ENCODE measurements around the gene IL17RD. TPM values are rescaled to one million over a fixed set of nuclear protein-coding genes. Genes with fewer than 3 reads are reported as not detected.

IL17RD gene
- total RNA-seq, 1 donor from 2014 or later: 0.02 TPM

DNA sequence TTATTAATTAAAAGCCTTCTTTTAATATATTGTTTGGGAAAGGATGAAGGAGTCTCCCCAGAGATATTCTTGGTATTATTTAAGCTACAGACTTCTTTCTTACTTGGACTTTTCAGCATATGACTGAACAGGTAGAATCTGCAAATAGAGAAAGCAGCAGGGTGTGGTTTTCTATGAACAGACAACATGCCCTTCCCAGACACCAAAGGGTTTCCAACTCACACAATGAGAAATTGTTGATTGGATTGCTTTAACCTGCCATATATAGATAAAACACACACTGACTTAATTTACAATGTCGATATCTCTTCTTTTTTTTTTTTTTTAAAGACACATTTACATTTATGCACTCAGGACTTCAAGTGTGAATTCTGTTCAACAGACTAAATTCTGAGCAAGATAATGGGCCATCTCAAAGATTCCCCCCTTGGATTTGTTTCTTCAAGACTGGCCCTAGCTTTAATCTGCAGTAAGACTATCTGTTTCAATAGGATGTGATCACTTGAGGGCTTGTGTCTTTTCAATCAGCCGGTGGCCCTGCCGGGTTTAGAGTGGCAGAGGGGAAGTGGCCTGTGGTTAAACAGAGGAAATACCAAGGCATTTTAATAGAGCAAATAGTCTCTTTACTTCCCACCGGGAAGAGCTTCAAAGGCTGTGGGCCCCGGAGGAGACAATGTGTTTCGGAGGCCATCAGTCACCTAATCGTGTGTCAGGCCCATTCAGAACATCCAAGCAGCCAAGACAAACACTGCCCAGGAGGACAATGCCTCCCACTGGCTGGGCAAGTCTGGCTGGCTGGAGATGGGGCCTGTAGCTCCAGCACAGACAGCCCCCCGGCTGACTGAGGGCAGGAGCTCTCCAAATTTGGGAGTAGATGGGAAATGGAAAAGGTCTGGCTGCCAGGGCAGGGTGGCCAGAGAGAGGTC lies 6.1 kb downstream of the IL17RD start:
- intact Hi-C loops (cut with micrococcal nuclease): no loop called here

DNA sequence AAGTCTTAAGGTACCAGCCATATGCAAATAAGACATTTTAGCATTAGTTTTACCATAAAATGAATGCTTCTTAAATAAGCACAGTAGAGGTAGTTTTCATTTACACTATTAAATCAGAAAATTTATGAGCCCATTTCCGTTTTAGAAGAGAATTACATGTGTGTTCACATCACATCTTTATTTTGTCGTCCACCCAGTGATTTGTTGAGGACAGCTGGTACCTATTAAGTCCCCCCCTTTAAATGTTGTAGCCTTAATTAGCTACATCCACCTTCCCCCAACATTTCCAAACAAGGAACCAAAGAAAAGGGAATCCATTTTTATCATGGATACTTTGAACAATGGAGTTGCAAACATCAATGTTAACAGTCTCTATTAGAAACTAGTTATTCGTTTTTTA lies 6.8 kb downstream of the IL17RD start:
- intact Hi-C loops (cut with micrococcal nuclease): no loop called here

DNA sequence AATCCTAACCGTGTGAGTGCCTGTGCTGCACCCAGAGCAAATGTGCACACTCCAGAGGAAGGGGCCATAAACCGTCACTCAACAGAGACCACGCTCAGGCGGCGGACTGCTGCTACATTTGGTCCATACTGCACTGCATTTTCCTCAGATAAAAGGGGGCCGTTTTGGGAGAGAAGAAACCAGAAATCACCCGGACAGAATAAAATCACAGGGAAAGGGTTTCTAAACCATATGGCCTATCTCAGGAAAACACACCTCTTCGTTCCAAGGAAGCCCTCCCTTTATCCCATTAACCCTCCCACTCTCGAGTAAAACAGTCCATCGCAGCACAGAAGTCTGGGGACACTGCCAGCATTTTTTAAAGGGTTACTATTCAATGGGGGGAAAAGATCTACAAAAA lies 7.6 kb downstream of the IL17RD start:
- intact Hi-C loops (cut with micrococcal nuclease): no loop called here

DNA sequence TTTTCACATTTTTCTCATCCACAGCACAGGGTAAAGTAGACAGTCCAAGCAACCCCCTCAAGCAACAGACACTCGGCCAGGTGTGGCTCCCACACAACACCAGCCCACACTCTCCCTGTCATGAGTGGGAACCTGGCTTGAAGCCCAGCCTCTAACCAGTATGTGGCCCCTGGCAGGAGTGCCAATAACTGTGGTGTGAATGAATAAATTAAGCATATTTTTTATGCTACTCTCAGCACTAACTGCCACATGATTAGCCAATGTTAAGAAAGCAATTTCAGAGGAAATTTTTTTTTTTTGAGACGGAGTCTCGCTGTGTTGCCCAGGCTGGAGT lies 9.9 kb downstream of the IL17RD start:
- intact Hi-C loops (cut with micrococcal nuclease): no loop called here

DNA sequence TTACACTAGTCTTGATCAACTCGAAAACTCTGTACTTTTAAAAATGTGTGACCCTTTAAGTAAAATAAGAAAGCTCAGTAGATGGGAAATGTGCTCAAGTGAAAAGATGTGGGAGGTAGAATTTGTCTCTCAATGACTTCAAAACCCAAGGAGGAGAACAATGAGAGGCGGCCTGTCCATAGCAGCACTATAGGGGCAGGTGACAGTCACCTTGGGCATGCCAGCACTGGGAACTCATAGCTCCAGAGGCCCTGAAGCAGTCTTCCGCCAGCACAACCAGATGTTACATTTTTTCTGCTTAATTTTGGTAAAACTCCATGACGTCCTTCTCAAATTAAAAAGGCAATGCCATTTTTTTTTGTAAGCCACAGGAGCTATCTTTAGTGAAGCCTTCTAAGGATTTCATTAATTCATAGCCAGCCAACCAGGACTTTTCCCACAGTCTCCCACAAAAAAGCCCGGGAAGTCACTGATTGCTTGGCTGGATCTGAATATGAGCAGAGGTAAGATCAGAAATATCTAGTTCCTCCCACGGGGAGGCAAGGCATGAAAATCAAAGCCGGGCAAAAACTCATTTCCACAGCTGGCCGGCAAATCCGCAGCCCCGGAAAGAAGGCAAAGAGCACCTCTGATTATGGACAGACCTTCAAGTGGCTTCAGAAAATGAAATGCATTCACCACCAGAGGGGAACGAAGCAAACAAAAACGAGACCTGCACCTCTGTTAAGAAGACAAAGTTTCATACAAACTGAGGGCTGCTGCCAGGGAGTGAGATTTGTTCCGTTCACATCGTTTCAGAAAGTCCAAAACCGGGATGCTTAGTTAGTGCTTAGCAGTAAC lies 10.5 kb downstream of the IL17RD start:
- intact Hi-C loops (cut with micrococcal nuclease): no loop called here

DNA sequence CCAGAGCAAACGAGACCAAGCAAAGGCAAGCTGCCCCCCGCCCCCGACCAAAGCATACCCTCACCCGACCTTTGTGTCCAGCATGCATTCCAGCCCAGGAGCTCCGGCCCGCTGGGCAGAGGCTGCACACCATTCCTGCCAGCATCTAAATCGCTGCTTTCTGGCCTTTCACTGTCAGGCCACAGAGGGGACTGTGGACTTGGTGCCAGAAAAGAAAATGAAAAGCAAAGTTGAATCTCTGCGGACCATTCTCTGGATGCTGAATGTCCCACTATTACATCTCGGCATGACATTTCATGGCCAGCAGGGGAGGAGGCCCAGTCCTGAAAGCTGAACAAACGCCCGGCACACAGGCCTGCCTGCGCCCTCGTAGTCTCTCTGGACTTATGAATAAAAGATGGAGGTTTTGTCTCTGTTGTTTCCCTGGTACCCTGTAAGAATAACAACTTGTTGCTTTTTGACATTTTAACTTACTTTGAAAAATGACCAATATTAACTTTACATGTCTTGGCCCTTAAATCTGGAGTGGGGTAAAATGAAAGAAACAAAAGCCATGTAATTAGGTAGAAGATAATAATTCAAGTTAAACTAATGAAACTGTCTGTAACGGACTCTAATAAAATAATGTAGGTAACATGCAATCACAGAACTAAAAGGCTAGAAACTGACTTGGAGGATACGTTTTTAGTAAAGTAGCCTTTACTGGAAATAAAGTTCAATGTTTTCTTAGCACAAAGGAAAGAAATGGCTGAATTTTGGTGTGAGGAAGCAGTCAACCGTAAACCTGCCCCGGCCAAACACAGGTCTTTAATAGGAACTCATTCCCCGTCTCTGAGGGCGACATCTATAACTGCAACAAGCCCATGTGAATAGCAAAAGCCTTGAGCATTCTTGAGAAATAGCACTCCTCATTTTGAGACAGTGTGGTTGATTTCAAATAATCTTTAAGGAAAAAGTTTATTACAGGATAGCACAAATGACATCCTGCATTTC lies 12.7 kb downstream of the IL17RD start:
- intact Hi-C loops (cut with micrococcal nuclease): no loop called here

DNA sequence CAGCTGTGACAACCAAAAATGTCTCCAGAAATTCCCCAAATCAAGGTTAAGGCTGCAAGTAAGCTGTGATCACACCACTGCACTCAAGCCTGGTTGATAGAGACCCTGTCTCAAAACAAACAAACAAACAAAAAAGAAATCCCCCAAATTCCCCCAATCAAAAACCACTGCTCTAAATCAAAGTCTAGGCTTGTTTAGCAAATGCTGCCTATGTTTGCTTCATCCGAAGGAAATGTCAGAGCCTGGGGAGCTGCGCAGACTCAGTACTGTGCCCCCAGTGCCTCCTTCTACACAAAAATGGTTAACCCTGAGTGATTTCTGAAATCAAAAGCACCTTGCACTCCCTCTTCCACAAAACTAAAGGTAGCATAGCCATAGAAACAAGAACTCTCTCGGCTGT lies 13.4 kb downstream of the IL17RD start:
- intact Hi-C loops (cut with micrococcal nuclease): no loop called here

DNA sequence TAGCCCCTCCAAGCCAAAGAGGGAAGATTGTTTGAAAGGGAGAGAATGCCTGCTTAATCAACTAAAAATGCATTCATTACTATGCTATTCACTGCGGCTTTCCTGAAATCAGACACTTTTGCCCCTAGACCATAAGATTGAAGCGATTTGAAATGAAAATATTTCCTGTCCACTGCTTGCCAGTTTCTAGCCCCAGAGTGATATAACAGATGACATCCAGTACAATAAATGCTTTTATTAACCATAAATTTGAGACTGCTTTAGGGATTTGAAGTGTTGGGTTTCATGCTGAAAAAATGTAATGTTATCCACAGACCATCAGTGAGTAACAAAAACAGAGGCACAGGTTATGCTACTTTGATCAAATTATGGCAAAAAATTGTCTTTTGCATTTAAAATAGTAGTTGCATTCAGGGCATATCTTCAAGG lies 14.1 kb downstream of the IL17RD start:
- intact Hi-C loops (cut with micrococcal nuclease): no loop called here

DNA sequence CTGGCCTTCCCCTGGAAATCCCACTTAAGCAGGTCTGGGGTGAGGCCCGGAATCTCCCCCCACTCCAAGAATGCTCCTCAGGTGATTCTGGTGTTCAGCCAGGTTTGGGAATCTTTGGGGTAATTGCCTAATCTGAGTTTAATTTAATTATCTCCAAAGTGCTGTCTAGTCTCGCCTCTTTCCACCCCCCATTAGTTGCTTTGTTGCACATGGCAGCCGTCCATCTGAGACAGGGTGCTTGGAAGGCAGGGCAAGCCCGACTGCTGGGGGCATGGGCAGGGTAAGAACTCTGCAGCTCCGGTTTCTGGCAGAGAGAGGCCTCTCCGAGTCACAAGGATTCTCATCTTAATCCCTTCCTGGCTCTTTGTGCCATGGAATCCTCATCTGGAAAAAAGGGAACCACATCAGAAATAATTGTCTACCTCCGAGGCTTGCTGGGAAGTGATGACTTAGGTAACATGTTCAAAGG lies 15.0 kb downstream of the IL17RD start:
- intact Hi-C loops (cut with micrococcal nuclease): no loop called here

DNA sequence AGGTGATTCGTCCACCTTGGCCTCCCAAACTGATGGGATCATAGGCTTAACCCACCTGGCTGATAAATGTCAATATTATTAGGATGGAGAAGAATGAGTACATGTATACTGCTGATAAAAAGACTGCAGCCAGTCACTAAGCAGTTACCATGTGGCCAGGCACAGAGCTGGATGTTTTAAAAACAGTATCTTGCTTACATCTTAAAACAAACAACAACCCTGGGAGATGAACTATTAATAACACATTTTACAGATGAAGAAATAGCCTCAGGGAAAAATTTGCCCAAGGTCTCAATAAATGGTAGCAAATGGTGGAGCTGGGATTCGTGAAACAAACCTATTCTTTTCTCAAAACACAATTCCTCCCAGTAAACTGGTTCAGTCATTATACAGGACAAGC lies 18.1 kb downstream of the IL17RD start:
- intact Hi-C loops (cut with micrococcal nuclease): no loop called here

DNA sequence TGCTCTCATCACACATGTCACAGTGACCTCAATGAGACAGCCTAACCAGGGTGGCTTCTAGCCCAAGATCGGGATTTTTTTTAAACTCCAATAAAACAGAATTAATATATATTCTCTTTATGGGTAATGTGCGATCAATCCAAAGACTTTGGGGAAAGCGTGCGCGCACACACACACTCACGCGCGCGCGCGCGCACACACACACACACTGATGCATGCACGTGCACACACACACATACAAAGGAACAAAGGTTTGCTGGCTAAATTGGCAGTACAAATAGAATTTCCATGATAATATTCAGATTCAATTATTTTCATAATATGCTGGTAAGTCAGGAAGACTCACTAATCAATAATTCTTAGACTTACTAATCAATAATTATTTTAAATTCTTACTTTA lies 19.3 kb downstream of the IL17RD start:
- intact Hi-C loops (cut with micrococcal nuclease): no loop called here

DNA sequence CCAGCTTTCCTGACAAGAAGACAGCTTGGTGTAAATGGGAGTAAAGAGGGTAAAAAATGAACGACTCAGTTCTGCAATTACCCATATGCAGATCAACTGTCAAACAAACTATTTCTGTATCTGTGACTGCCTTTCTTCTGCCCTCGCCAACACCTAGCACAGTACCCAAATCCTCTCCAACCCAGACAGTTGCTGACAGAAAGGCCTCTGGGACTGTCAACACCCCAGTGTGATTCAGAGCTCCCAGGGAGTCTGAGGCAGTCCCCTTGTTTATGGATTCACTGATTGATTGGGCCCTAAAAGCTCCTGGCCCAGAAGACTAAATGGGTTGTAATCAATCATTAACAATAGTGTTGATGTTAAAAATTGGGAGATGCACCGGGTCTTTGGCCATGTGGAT lies 20.2 kb downstream of the IL17RD start:
- intact Hi-C loops (cut with micrococcal nuclease): no loop called here

DNA sequence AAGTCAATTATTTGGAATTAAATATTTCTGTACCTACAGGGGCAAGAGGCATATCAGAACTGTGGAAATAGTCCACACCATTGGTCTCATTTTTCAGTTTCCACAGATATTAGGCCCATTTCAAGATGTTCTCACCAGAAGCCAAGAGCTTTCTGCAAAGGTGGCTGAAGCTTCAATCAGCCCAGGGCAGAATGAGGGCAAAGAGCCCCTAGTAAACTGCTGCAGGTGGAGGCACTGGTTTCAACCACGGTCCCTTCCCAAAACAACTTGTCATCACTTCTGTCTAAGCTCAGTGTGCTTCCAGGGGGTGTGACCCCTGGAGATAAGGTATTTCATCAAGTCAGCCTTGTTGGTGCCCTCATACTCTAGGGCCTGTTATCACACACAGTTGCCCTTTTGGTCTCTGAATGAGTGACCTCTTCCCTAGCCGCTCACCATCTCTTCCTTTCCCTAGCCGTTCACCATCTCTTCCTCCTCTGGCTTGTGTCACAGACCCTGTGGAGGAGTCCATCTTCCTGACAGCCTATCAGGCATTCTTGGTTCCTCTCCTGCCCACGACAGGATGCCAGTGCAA lies 21.2 kb downstream of the IL17RD start:
- intact Hi-C loops (cut with micrococcal nuclease): no loop called here

DNA sequence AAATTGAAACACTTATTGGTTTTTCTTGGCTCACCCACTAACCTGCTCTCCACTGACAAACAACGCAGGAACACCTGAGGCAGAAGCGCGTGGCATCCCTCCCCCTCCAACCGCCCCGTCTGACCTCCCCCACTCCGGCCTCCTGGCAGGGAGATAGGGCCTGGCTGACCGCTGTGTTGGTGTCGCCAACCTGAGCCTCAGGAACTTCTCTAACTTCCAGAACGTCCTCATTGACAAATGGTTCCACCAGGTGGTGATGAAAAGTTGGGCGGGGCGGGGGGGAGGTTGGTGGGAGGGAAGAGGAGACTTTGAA lies 22.8 kb downstream of the IL17RD start:
- intact Hi-C loops (cut with micrococcal nuclease): no loop called here

DNA sequence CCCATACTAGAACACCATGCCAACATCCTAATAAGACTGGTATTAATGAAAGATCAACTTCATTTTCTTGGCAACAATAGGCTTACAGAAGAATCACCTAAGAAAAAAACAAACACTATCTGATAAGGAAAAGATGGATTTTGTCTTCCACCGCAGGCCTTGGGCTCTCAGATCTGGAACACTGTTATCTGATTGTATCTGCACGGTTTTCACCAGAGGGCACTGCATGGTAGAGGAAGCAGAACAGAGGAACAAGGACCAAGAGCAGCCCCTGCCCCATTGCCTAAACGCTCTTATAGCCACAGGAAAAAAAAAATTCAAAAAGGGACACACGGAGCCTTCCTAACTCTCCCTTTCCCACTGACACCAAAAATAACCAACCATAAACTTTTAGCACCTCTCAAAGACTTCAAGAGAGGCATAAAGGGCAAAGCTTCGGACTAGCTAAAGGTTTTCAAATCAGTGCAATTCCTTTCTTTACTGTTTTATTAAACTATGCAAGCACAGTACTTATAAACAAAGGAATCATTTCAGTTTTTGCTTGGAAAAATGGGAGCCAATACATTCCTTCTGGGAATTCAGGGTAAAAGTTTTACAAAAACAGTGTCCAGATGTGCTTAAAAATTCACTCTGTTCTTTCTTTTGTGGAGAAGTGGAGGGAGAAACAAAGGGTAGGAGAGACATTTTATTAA lies 23.3 kb downstream of the IL17RD start:
- intact Hi-C loops (cut with micrococcal nuclease): no loop called here

DNA sequence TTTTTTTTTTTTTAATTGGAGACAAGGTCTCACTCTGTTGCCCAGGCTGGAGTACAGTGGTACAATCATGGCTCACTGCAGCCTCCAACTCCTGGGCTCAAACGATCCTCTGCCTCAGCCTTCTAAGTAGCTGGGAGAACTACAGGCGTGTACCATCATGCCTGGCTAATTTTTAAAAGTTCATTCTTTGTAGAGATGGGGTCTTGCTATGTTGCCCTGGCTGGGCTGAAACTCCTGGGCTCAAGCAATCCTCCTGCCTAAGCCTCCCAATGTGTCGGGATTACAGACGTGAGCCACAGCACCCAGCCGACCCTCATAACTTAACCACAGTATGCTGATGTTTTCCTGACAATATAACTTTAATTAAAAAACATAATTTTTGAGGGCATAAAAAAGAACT lies 24.3 kb downstream of the IL17RD start:
- intact Hi-C loops (cut with micrococcal nuclease): no loop called here

DNA sequence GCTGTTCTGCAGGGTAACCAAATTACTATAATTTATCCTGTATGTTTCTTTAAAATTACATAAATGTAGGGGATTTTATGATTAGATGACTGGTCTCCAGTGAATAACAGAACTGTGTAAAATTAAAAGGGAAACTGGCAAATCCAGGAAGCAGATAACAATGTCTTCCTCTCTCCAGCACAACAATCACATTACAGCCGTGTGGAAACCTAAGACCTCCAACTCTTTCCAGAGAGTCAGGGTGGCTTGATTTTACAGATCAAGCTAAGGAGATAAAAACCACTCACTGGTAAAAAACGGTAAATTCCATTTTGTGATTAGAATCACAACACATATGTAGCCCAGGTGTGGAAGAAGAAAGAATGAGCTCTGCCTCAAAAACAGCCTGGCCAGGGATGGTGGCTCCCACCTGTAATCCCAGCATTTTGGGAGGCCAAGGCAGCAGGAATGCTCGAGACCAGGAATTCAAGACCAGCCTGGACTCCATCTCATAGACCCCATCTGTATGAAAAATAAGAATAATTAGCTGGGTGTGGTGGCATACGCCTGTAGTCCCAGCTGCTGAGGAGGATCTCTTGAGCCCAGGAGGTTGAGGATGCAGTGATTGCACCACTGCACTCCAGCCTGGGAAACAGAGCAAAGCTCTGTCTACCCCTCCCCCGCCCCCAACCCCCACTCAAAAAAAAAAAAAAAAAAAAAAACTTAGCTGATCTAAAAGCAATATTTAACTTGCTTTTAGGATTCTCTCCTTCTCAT lies 29.0 kb downstream of the IL17RD start:
- intact Hi-C loops (cut with micrococcal nuclease): no loop called here

DNA sequence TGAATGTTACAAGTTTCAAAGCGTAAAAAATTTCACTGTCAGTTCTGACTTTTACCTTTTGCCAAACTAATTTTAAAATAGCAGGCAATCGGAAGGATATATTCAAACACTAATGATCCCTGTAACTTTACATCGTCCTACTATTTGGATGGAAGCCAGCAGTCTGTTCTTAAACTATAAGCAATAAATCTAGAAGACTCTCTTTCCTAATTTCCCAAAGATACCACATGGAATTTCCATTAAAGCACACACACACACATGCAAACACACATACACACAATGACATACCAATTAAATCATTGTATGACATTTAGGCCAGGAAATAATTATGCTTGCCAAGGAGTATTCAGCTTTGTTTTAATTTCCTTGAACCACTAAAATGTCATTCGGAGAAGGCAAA lies 32.0 kb downstream of the IL17RD start:
- intact Hi-C loops (cut with micrococcal nuclease): no loop called here

DNA sequence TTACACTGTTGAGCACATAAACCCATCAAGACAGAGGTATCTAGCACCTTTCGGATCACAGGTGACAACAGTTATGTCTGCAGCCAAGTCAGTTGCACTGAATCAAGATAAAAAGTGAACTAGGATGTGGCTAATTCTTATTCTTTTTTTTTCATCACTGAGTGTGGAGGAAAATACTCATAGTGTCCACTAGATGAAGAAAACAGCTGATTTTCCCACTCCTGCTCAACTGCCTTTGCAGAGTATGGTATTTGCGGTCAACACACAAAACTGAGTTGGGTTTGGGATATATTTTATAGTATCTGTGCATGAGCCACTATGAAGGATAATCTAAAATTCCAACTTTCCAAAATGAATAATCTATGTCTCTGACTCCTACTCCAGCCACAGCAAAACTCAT lies 32.5 kb downstream of the IL17RD start:
- intact Hi-C loops (cut with micrococcal nuclease): no loop called here

DNA sequence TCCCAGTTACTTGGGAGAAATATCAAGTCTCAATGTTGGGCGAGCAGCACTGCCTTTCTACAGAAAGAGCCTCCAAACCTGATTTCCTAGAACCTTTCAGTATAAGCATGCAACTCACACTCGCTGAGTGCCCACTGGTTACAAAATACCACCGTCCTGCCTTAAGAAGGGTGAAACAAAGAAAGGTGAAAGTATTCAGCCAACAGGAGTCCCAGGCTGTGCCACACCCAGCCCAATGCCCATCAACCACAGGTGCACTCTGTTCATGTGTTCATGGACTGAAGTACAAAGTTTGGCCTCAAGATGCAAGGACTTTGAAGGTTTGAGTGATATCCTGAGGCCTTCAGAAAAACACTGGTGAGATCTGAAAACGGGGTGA lies 34.0 kb downstream of the IL17RD start:
- intact Hi-C loops (cut with micrococcal nuclease): no loop called here

All from T-helper 2 cell treated with Interferon-gamma antibody and Interleukin-4, amounts not matched to agents 100 ng/mL and 5 ng/mL, for 36 hours (primary cell).